WTC11 (cell line): Measurements from ENCODE around the gene PBX3. TPM values are rescaled to one million over a fixed set of nuclear protein-coding genes. Genes with fewer than 3 reads are reported as not detected.

Experiments
- ATAC-seq: fragments of 200-7000 bp; cut with Tn5 transposase; 2 replicates; pipeline ENCODE4 v1.10.0; 2021; ENCODE audit warnings: mild to moderate bottlenecking, moderate library complexity
- CTCF ChIA-PET: fragments of 300-600 bp; sonication (Branson Sonifier 250); formaldehyde crosslinking; loops from one replicate; lab custom pipeline; 2021; ENCODE audit warnings: antibody characterized with exemption; lab: Charles Lee
- POLR2A ChIA-PET: fragments of 350-600 bp; sonication (Branson Sonifier 250); formaldehyde crosslinking; loops from one replicate; lab custom pipeline; 2021; ENCODE audit warnings: antibody characterized with exemption; lab: Charles Lee
- DNase-seq: peaks from one replicate; pipeline ENCODE4 v3.0.0; 2021; ENCODE audit warnings: low spot score
- H3K27ac Mint-ChIP-seq: 2 replicates; pipeline ENCODE4 v1.8.0; 2021; ENCODE audit warnings: mixed read lengths
- H3K27me3 Mint-ChIP-seq: 2 replicates; pipeline ENCODE4 v1.8.0; 2021; ENCODE audit warnings: low read depth, mild to moderate bottlenecking, moderate library complexity, mixed read lengths
- H3K36me3 Mint-ChIP-seq: 2 replicates; pipeline ENCODE4 v1.8.0; 2021; ENCODE audit warnings: mixed read lengths
- H3K4me1 Mint-ChIP-seq: 2 replicates; pipeline ENCODE4 v1.8.0; 2022; ENCODE audit warnings: mixed read lengths
- H3K4me3 Mint-ChIP-seq: 2 replicates; pipeline ENCODE4 v1.8.0; 2021; ENCODE audit warnings: mild to moderate bottlenecking, moderate library complexity, mixed read lengths
- H3K9me3 Mint-ChIP-seq: 2 replicates; pipeline ENCODE4 v1.8.0; 2021; ENCODE audit warnings: mixed read lengths
- ATF1 ChIP-seq: sonication (generic); formaldehyde crosslinking; IDR thresholded peaks from 2 replicates; pipeline ENCODE4 v1.8.1; 2023; ENCODE audit warnings: mild to moderate bottlenecking, moderate library complexity, missing genetic modification reagents
- CREB1 ChIP-seq: sonication (generic); formaldehyde crosslinking; IDR thresholded peaks from 2 replicates; pipeline ENCODE4 v1.8.0; 2023; ENCODE audit warnings: mild to moderate bottlenecking, missing genetic modification reagents
- ERG ChIP-seq: fragments of 250-450 bp; sonication (Bioruptor Pico); IDR thresholded peaks from 2 replicates; pipeline ENCODE4 v1.8.0; 2021; ENCODE audit warnings: mild to moderate bottlenecking
- NFATC4 ChIP-seq: fragments of 250-450 bp; sonication (Bioruptor Pico); IDR thresholded peaks from 2 replicates; pipeline ENCODE4 v1.9.0; 2021; ENCODE audit warnings: mild to moderate bottlenecking
- SMAD4 ChIP-seq: sonication (generic); formaldehyde crosslinking; IDR thresholded peaks from 2 replicates; pipeline ENCODE4 v1.8.0; 2022; ENCODE audit warnings: mild to moderate bottlenecking, missing genetic modification reagents
- USF1 ChIP-seq: sonication (generic); formaldehyde crosslinking; IDR thresholded peaks from 2 replicates; pipeline ENCODE4 v1.8.0; 2022; ENCODE audit warnings: mild to moderate bottlenecking, missing genetic modification reagents
- ZNF317 ChIP-seq: sonication (generic); formaldehyde crosslinking; IDR thresholded peaks from 2 replicates; pipeline ENCODE4 v1.8.1; 2023; ENCODE audit warnings: low read depth, mild to moderate bottlenecking, moderate library complexity, missing genetic modification reagents, borderline replicate concordance
- ZNF423 ChIP-seq: fragments of 250-450 bp; sonication (Bioruptor Pico); IDR thresholded peaks from 2 replicates; pipeline ENCODE4 v2.1.2; 2022; ENCODE audit warnings: mild to moderate bottlenecking, moderate library complexity
- total RNA-seq: library from RNA; stranded (reverse); gene quantifications from 3 replicates; pipeline ENCODE4 v1.2.3, GENCODE V29; 2021
- TF ChIP-seq, protein P1 (sequence below): sonication (generic); formaldehyde crosslinking; IDR thresholded peaks from 2 replicates; pipeline ENCODE4 v1.8.0; 2023; ENCODE audit warnings: missing genetic modification reagents, mild to moderate bottlenecking, borderline replicate concordance
- TF ChIP-seq, protein P2 (sequence below): fragments of 250-450 bp; sonication (Bioruptor Pico); IDR thresholded peaks from 2 replicates; pipeline ENCODE4 v2.1.2; 2022; ENCODE audit warnings: mild to moderate bottlenecking, moderate library complexity
- TF ChIP-seq, protein P3 (sequence below): sonication (generic); formaldehyde crosslinking; IDR thresholded peaks from 2 replicates; pipeline ENCODE4 v1.8.0; 2022; ENCODE audit warnings: missing genetic modification reagents

Gene PBX3
- total RNA-seq, 1 experiment from 2014 or later = 48.5 TPM

DNA sequence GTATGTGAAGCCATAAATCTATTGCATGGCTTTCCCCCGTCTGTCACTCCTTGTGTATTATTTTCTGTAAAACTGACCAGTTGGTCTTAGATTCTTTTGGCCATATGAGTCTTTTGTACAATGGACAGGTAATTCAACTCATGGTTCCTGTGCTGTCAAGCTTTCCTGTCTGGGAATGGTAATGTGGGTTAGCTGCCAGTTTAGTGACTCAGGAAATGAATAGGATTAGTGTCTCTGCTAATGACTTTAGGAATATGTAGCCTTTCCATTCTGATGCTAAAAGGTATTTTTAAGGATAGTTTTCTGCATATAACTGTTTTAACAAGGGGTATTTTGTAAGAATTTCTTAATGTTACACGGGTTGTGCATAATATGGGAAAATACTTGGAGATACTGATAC, 182.7 kb downstream of the PBX3 start (continued):
- TF ChIP-seq, protein P1, sequence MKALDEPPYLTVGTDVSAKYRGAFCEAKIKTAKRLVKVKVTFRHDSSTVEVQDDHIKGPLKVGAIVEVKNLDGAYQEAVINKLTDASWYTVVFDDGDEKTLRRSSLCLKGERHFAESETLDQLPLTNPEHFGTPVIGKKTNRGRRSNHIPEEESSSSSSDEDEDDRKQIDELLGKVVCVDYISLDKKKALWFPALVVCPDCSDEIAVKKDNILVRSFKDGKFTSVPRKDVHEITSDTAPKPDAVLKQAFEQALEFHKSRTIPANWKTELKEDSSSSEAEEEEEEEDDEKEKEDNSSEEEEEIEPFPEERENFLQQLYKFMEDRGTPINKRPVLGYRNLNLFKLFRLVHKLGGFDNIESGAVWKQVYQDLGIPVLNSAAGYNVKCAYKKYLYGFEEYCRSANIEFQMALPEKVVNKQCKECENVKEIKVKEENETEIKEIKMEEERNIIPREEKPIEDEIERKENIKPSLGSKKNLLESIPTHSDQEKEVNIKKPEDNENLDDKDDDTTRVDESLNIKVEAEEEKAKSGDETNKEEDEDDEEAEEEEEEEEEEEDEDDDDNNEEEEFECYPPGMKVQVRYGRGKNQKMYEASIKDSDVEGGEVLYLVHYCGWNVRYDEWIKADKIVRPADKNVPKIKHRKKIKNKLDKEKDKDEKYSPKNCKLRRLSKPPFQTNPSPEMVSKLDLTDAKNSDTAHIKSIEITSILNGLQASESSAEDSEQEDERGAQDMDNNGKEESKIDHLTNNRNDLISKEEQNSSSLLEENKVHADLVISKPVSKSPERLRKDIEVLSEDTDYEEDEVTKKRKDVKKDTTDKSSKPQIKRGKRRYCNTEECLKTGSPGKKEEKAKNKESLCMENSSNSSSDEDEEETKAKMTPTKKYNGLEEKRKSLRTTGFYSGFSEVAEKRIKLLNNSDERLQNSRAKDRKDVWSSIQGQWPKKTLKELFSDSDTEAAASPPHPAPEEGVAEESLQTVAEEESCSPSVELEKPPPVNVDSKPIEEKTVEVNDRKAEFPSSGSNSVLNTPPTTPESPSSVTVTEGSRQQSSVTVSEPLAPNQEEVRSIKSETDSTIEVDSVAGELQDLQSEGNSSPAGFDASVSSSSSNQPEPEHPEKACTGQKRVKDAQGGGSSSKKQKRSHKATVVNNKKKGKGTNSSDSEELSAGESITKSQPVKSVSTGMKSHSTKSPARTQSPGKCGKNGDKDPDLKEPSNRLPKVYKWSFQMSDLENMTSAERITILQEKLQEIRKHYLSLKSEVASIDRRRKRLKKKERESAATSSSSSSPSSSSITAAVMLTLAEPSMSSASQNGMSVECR (CRISPR knock-in tag) = no peak
- TF ChIP-seq SMAD4 (no peak), ZNF423 (CRISPR knock-in tag) (no peak), ZNF317 (CRISPR knock-in tag) (no peak), ERG (no peak)
- TF ChIP-seq, protein P2, sequence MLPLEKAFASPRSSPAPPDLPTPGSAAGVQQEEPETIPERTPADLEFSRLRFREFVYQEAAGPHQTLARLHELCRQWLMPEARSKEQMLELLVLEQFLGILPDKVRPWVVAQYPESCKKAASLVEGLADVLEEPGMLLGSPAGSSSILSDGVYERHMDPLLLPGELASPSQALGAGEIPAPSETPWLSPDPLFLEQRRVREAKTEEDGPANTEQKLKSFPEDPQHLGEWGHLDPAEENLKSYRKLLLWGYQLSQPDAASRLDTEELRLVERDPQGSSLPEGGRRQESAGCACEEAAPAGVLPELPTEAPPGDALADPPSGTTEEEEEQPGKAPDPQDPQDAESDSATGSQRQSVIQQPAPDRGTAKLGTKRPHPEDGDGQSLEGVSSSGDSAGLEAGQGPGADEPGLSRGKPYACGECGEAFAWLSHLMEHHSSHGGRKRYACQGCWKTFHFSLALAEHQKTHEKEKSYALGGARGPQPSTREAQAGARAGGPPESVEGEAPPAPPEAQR (CRISPR knock-in tag) = no peak
- TF ChIP-seq, protein P3, sequence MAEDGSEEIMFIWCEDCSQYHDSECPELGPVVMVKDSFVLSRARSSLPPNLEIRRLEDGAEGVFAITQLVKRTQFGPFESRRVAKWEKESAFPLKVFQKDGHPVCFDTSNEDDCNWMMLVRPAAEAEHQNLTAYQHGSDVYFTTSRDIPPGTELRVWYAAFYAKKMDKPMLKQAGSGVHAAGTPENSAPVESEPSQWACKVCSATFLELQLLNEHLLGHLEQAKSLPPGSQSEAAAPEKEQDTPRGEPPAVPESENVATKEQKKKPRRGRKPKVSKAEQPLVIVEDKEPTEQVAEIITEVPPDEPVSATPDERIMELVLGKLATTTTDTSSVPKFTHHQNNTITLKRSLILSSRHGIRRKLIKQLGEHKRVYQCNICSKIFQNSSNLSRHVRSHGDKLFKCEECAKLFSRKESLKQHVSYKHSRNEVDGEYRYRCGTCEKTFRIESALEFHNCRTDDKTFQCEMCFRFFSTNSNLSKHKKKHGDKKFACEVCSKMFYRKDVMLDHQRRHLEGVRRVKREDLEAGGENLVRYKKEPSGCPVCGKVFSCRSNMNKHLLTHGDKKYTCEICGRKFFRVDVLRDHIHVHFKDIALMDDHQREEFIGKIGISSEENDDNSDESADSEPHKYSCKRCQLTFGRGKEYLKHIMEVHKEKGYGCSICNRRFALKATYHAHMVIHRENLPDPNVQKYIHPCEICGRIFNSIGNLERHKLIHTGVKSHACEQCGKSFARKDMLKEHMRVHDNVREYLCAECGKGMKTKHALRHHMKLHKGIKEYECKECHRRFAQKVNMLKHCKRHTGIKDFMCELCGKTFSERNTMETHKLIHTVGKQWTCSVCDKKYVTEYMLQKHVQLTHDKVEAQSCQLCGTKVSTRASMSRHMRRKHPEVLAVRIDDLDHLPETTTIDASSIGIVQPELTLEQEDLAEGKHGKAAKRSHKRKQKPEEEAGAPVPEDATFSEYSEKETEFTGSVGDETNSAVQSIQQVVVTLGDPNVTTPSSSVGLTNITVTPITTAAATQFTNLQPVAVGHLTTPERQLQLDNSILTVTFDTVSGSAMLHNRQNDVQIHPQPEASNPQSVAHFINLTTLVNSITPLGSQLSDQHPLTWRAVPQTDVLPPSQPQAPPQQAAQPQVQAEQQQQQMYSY = no peak

DNA sequence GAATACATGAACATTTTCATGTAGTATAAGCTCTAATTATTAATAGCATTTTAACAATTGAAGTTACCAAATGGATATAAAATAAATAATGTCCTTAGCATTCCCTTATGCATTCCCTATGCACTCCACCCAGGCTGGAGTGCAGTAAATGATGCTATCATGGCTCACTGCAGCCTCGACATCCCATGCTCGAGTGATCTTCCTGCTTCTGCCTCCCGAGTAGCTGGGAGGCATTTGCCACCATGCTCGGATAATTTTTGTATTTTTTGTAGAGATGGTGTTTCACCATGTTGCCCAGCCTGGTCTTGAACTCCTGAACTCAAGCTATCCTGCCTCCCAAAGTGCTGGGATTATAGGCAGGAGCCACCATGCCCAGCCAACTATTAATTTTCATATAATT, 184.0 kb downstream of the PBX3 start:
- ATAC-seq (no peak), DNase-seq (no peak)
- CTCF ChIA-PET = no interaction called here
- POLR2A ChIA-PET = no interaction called here
- Mint-ChIP-seq H3K4me1 (peaks cover 16% of the 10 kb centered on the region), H3K27me3 (no peaks in the 10 kb centered on the region), H3K9me3 (no peaks in the 10 kb centered on the region), H3K27ac (no peak overlapping the region), H3K4me3 (no peak overlapping the region), H3K36me3 (peaks cover 6% of the 10 kb centered on the region)
- TF ChIP-seq ATF1 (CRISPR knock-in tag) (no peak), NFATC4 (CRISPR knock-in tag) (no peak), CREB1 (CRISPR knock-in tag) (no peak), USF1 (CRISPR knock-in tag) (no peak), SMAD4 (no peak)
- TF ChIP-seq, protein P1 (CRISPR knock-in tag) = no peak
